Activated CD8-positive, alpha-beta memory T cell treated with anti-CD3 and anti-CD28 coated beads, Interleukin-2, amount 50 U/mL, for 1 hour (primary cell): Measurements from ENCODE around the gene FBXO31.

ENCODE experiments used
- DNase-seq: peaks from one replicate; pipeline ENCODE4 v3.0.0-alpha.2; 2020; ENCODE audit errors: extremely low read depth

FBXO31 gene

GRCh38 chr16:87312008-87312407, 71.6 kb downstream of the FBXO31 start:
- no peak for DNase-seq

- DNase-seq = no peak
These were observed 72.2 kb downstream of the FBXO31 start for GRCh38 chr16:87311387-87311786.

GRCh38 chr16:87310610-87311009, 73.0 kb downstream of the FBXO31 start:
- no peak for DNase-seq

GRCh38 chr16:87309620-87310525, 73.7 kb downstream of the FBXO31 start:
- DNase-seq = no peak

GRCh38 chr16:87308826-87309225, 74.8 kb downstream of the FBXO31 start:
- no peak for DNase-seq

- DNase-seq = no peak
These were observed 77.1 kb downstream of the FBXO31 start for GRCh38 chr16:87306516-87306915.

GRCh38 chr16:87305505-87306391, 77.8 kb downstream of the FBXO31 start:
- DNase-seq = no peak

- DNase-seq = no peak
These were observed 78.6 kb downstream of the FBXO31 start for GRCh38 chr16:87304951-87305350.

- no peak for DNase-seq
These were observed 79.5 kb downstream of the FBXO31 start for GRCh38 chr16:87303962-87304521.

GRCh38 chr16:87303431-87303930, 80.1 kb downstream of the FBXO31 start:
- no peak for DNase-seq

GRCh38 chr16:87298857-87299465, 84.6 kb downstream of the FBXO31 start:
- DNase-seq = no peak

GRCh38 chr16:87297918-87298631, 85.5 kb downstream of the FBXO31 start:
- no peak for DNase-seq

- no peak for DNase-seq
These were observed 86.2 kb downstream of the FBXO31 start for GRCh38 chr16:87297407-87297806.

- DNase-seq = no peak
These were observed 87.7 kb downstream of the FBXO31 start for GRCh38 chr16:87295661-87296531.

GRCh38 chr16:87295259-87295658, 88.3 kb downstream of the FBXO31 start:
- no peak for DNase-seq

GRCh38 chr16:87293990-87294389, 89.6 kb downstream of the FBXO31 start:
- DNase-seq = no peak

- DNase-seq = no peak
These were observed 91.6 kb downstream of the FBXO31 start for GRCh38 chr16:87291944-87292343.

- DNase-seq = no peak
These were observed 94.7 kb downstream of the FBXO31 start for GRCh38 chr16:87288753-87289362.

GRCh38 chr16:87286839-87287626, 96.5 kb downstream of the FBXO31 start:
- no peak for DNase-seq
